HCT116 (cell line): ENCODE measurements around the gene COX4I2. TPM values are rescaled to one million over a fixed set of nuclear protein-coding genes. Genes with fewer than 3 reads are reported as not detected.

Experiments
- ATAC-seq: fragments of 200-7000 bp; cut with Tn5 transposase; 2 replicates; pipeline ENCODE4 v1.9.1; 2020; ENCODE audit warnings: mild to moderate bottlenecking, moderate library complexity
- BruUV-seq: library from RNA; stranded (reverse); fragments of 400-500 nt; replicated peaks from 2 replicates; lab custom pipeline; 2021; lab: Mats Ljungman, UMichigan
- CTCF ChIA-PET: fragments of 300-600 bp; sonication (Branson Sonifier 250); formaldehyde crosslinking; loops from one replicate; lab custom pipeline; 2021; ENCODE audit warnings: antibody characterized with exemption; lab: Charles Lee
- POLR2A ChIA-PET: fragments of 300-600, 350-600 bp; sonication (Branson Sonifier 250); formaldehyde crosslinking; loops from one replicate; lab custom pipeline; 2021; ENCODE audit warnings: antibody characterized with exemption; lab: Charles Lee
- RAD21 ChIA-PET, 2 experiments: fragments of 300-600 bp; sonication (Branson Sonifier 250); formaldehyde crosslinking; loops; one replicate each; lab custom pipeline; 2023; ENCODE audit warnings: low total read pairs in 2 of 2; ENCODE audit not compliant: uncharacterized antibody in 2 of 2, unreplicated experiment in 2 of 2, low non-redundant PET in 1 of 2; lab: Charles Lee
- DNase-seq: peaks from one replicate; pipeline ENCODE4 v3.0.0-alpha.2; 2010; ENCODE audit warnings: low read depth, low spot score
- H2AFZ ChIP-seq: fragments of 200-600 bp; shearing (Covaris generic), sonication (generic); 2 replicates; pipeline ENCODE4 v1.6.1; 2017; ENCODE audit warnings: low read depth, mixed run types, mixed read lengths, antibody characterized with exemption, low read length; ENCODE audit not compliant: poor library complexity, severe bottlenecking
- H3K27ac ChIP-seq: 2 replicates; pipeline ENCODE4 v1.5.1; 2012; ENCODE audit warnings: low read depth, low read length
- H3K27me3 ChIP-seq: fragments of 200-600 bp; sonication (generic); 2 replicates; pipeline ENCODE4 v1.6.1; 2016; ENCODE audit warnings: mixed run types, low read length, mixed read lengths; ENCODE audit not compliant: insufficient read depth
- H3K36me3 ChIP-seq, 2 experiments: fragments of 200-500 bp in 1 of 2; fragments of 200-600 bp in 1 of 2; sonication (Bioruptor generic) in 1 of 2; sonication (generic) in 1 of 2; 2 replicates each; pipeline versions ENCODE4 v1.5.1 to v1.6.1; 2014 to 2016; ENCODE audit warnings: low read length in 2 of 2, inconsistent platforms in 1 of 2, mixed read lengths in 1 of 2, mixed run types in 1 of 2; ENCODE audit not compliant: insufficient read depth in 2 of 2, control insufficient read depth in 1 of 2
- H3K4me1 ChIP-seq, 2 experiments: fragments of 200-600 bp in 1 of 2; sonication (generic) in 1 of 2; 2 replicates each; pipeline versions ENCODE4 v1.5.1 to v1.6.1; 2012 to 2017; ENCODE audit warnings: low read length in 2 of 2, inconsistent platforms in 1 of 2, mild to moderate bottlenecking in 1 of 2, mixed read lengths in 1 of 2, mixed run types in 1 of 2, moderate library complexity in 1 of 2; ENCODE audit not compliant: insufficient read depth in 2 of 2, control insufficient read depth in 1 of 2
- H3K4me2 ChIP-seq: fragments of 200-600 bp; sonication (generic); 2 replicates; pipeline ENCODE4 v1.6.1; 2017; ENCODE audit warnings: mixed run types, low read length, mixed read lengths
- H3K4me3 ChIP-seq, 2 experiments: fragments of 200-600 bp in 1 of 2; sonication (generic) in 1 of 2; replicated peaks in 1 of 2; 2 replicates each; pipeline ENCODE4 v1.5.1; 2011 to 2016; ENCODE audit warnings: low read length in 2 of 2, control low read depth in 1 of 2, low read depth in 1 of 2, mild to moderate bottlenecking in 1 of 2, mixed read lengths in 1 of 2, mixed run types in 1 of 2
- H3K79me2 ChIP-seq: fragments of 200-600 bp; sonication (generic); 2 replicates; pipeline ENCODE4 v1.6.1; 2017; ENCODE audit warnings: mild to moderate bottlenecking, mixed run types, low read length, moderate library complexity, mixed read lengths; ENCODE audit not compliant: insufficient read depth
- H3K9ac ChIP-seq: fragments of 200-600 bp; sonication (generic); 2 replicates; pipeline ENCODE4 v1.6.1; 2016; ENCODE audit warnings: low read length, mixed read lengths
- H3K9me2 ChIP-seq: fragments of 200-600 bp; sonication (generic), shearing (Covaris generic); 2 replicates; pipeline ENCODE4 v1.6.1; 2017; ENCODE audit warnings: mixed run types, mild to moderate bottlenecking, moderate library complexity; ENCODE audit not compliant: insufficient read depth
- H3K9me3 ChIP-seq, 2 experiments: fragments of 200-500 bp in 1 of 2; fragments of 200-600 bp in 1 of 2; sonication (Bioruptor generic) in 1 of 2; sonication (generic) in 1 of 2; 2 replicates each; pipeline ENCODE4 v1.6.1; 2014 to 2017; ENCODE audit warnings: low read length in 2 of 2, mixed read lengths in 2 of 2, inconsistent platforms in 1 of 2, low read depth in 1 of 2, mild to moderate bottlenecking in 1 of 2, mixed run types in 1 of 2, moderate library complexity in 1 of 2; ENCODE audit not compliant: control insufficient read depth in 1 of 2, insufficient read depth in 1 of 2
- H4K20me1 ChIP-seq: fragments of 200-600 bp; sonication (generic), shearing (Covaris generic); 2 replicates; pipeline ENCODE4 v1.6.1; 2017; ENCODE audit warnings: mixed run types, mild to moderate bottlenecking, moderate library complexity; ENCODE audit not compliant: insufficient read depth
- POLR2A ChIP-seq: IDR thresholded peaks from 2 replicates; pipeline ENCODE4 v1.7.0; 2011; ENCODE audit warnings: borderline replicate concordance; ENCODE audit not compliant: insufficient read depth, insufficient read length; ENCODE audit errors: extremely low read depth
- REST ChIP-seq: IDR thresholded peaks from 2 replicates; pipeline ENCODE4 v1.6.1; 2012; ENCODE audit warnings: low read depth
- SIN3A ChIP-seq: IDR thresholded peaks from 2 replicates; pipeline ENCODE4 v1.6.1; 2012; ENCODE audit warnings: low read depth
- SRF ChIP-seq: IDR thresholded peaks from 2 replicates; pipeline ENCODE4 v1.6.1; 2012; ENCODE audit warnings: low read depth
- intact Hi-C: fragments of 100-400 bp; cut with micrococcal nuclease; formaldehyde crosslinking; loops from 2 replicates; pipeline ENCODE4 v1.10.0; 2022
- total RNA-seq: library from RNA; stranded (reverse); gene quantifications from one replicate; pipeline ENCODE4 v1.2.1, GENCODE V29; 2021; ENCODE audit not compliant: unreplicated experiment

COX4I2 gene
- total RNA-seq, 1 experiment from 2014 or later, result not detected

- Histone ChIP-seq H2AFZ (no peak overlapping the region), H3K9me3 (no peaks in the 10 kb centered on the region), H3K4me2 (peak overlapping the region; percentile 75), H3K9me2 (no peaks in the 10 kb centered on the region), H3K9ac (peak overlapping the region; percentile 99), H3K36me3 (peaks cover 0 to 13% of the 10 kb centered on the region in 2 experiments; a peak in 2 of 4 replicates), H3K4me1 (peaks cover 44 to 81% of the 10 kb centered on the region in 2 experiments), H3K27me3 (no peaks in the 10 kb centered on the region), H4K20me1 (no peaks in the 10 kb centered on the region; the same call in 1 of the 2 replicates), H3K4me3 (peak overlapping the region; percentile 11 to 25), H3K27ac (peak overlapping the region; percentile 98), H3K79me2 (peaks cover 27% of the 10 kb centered on the region)
- ChIA-PET CTCF (interaction anchor here (0.8 to 3.0 kb wide), 6 partner anchors 9 to 39 kb away, joined by 3 to 15 read pairs (median 8); no protein-coding TSS in a partner anchor), RAD21 (interaction anchor here (1.0 to 1.4 kb wide), 4 partner anchors 10 to 41 kb away, joined by 3 to 6 read pairs (median 3); no protein-coding TSS in a partner anchor), POLR2A (interaction anchor here (0.7 to 20.0 kb wide), 6 partner anchors 10 to 36 kb away, joined by 3 to 1106 read pairs (median 4); no protein-coding TSS in a partner anchor)
- TF ChIP-seq SRF (no peak), SIN3A (no peak), POLR2A (no peak), REST (no peak)
- DNase-seq (no peak), ATAC-seq (no peak)
- intact Hi-C loops, result no loop called here
- no TSS peak for BruUV-seq
These were observed 35.3 kb upstream of the COX4I2 start for GRCh38 chr20:31602431-31602778.
